ENCODE data around the gene TMEM270. TPM values are rescaled to one million over a fixed set of nuclear protein-coding genes. Genes with fewer than 3 reads are reported as not detected.

Gene TMEM270
- total RNA-seq, 1 experiment from 2014 or later = 0.72 TPM

DNA sequence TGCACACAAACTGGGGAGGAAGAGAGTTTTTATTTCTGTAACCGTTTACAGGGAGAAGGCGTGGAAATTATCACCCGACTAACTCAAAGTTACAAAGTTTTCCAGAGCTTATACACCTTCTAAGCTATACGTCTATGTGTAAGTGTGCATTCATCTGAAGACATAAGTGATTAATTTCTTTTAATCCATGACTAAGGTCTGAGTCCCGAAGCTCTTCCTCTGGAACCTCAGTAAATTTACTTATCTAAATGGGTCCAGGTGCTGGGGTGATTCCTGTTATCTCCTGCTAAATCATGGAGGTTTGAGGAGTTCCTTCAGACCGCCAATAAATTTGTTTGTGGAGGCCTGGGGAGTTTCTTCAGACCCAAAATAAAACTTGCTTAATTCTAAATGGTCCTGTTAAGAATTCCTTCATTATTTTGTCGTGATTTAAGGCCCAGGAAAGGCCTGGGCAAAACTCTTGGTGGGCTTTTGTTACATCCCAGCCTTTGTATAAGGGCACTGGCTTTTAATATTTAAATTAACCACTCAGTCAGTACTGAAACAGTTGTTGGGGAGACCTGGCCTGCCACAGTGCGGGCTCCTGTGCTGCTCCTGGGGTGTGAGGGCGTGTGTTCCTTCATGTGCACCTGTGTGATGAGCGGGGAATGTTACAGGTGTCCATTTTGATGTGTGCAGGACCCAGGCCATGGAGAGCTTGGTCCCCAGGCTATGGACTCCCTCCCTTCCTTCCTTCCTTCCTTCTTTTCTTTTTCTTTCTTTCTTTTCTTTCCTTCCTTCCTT lies 12.8 kb upstream of the TMEM270 start:
- Histone ChIP-seq H3K27me3 (ENCODE audit: control insufficient read depth, insufficient read depth, low read length) (no peaks in the 10 kb centered on the region), H3K36me3 (ENCODE audit: control insufficient read depth, insufficient read depth, low read length) (no peaks in the 10 kb centered on the region), H3K27ac (ENCODE audit: low read length) (peak overlapping the region; percentile 48; the same call in 1 of the 2 replicates), H3K4me3 (ENCODE audit: low read depth in 2 of 2, low read length in 2 of 2) (no peak overlapping the region), H3K9me3 (ENCODE audit: control insufficient read depth, insufficient read depth, low read depth, low read length) (no peaks in the 10 kb centered on the region), H3K4me1 (ENCODE audit: control insufficient read depth, insufficient read depth, low read length) (peaks cover 37% of the 10 kb centered on the region)
- CTCF ChIA-PET = no interaction called here
- no peak for TF ChIP-seq TCF7L2 (IDR thresholded peaks at IDR 0.05; ENCODE audit: low read depth, low read length)
- TF ChIP-seq, protein P1, sequence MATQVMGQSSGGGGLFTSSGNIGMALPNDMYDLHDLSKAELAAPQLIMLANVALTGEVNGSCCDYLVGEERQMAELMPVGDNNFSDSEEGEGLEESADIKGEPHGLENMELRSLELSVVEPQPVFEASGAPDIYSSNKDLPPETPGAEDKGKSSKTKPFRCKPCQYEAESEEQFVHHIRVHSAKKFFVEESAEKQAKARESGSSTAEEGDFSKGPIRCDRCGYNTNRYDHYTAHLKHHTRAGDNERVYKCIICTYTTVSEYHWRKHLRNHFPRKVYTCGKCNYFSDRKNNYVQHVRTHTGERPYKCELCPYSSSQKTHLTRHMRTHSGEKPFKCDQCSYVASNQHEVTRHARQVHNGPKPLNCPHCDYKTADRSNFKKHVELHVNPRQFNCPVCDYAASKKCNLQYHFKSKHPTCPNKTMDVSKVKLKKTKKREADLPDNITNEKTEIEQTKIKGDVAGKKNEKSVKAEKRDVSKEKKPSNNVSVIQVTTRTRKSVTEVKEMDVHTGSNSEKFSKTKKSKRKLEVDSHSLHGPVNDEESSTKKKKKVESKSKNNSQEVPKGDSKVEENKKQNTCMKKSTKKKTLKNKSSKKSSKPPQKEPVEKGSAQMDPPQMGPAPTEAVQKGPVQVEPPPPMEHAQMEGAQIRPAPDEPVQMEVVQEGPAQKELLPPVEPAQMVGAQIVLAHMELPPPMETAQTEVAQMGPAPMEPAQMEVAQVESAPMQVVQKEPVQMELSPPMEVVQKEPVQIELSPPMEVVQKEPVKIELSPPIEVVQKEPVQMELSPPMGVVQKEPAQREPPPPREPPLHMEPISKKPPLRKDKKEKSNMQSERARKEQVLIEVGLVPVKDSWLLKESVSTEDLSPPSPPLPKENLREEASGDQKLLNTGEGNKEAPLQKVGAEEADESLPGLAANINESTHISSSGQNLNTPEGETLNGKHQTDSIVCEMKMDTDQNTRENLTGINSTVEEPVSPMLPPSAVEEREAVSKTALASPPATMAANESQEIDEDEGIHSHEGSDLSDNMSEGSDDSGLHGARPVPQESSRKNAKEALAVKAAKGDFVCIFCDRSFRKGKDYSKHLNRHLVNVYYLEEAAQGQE (IDR thresholded peaks at IDR 0.05; ENCODE audit: insufficient read depth in 1 of 2, low read depth in 2 of 2, low read length in 1 of 2) = no peak
- TF ChIP-seq, protein P2, sequence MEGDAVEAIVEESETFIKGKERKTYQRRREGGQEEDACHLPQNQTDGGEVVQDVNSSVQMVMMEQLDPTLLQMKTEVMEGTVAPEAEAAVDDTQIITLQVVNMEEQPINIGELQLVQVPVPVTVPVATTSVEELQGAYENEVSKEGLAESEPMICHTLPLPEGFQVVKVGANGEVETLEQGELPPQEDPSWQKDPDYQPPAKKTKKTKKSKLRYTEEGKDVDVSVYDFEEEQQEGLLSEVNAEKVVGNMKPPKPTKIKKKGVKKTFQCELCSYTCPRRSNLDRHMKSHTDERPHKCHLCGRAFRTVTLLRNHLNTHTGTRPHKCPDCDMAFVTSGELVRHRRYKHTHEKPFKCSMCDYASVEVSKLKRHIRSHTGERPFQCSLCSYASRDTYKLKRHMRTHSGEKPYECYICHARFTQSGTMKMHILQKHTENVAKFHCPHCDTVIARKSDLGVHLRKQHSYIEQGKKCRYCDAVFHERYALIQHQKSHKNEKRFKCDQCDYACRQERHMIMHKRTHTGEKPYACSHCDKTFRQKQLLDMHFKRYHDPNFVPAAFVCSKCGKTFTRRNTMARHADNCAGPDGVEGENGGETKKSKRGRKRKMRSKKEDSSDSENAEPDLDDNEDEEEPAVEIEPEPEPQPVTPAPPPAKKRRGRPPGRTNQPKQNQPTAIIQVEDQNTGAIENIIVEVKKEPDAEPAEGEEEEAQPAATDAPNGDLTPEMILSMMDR (IDR thresholded peaks at IDR 0.05) = no peak
- TF ChIP-seq SIN3A (IDR thresholded peaks at IDR 0.05; ENCODE audit: borderline replicate concordance, insufficient read depth, low read depth, low read length) = no peak
- TF ChIP-seq POLR2AphosphoS5 (IDR thresholded peaks at IDR 0.05; ENCODE audit: low read depth, low read length) = no peak
- in situ Hi-C loops (cut with HindIII; ENCODE audit: low pct_unique_long_range_greater_than_20kb, low sequenced_read_pairs) = no loop called here
- DNase-seq (ENCODE audit: low read depth, low spot score) (no peak), ATAC-seq (no peak)
- POLR2A ChIA-PET = no interaction called here
- BruUV-seq (replicated peaks) = no TSS peak
- intact Hi-C loops (cut with micrococcal nuclease; ENCODE audit: unreplicated experiment) = no loop called here

DNA sequence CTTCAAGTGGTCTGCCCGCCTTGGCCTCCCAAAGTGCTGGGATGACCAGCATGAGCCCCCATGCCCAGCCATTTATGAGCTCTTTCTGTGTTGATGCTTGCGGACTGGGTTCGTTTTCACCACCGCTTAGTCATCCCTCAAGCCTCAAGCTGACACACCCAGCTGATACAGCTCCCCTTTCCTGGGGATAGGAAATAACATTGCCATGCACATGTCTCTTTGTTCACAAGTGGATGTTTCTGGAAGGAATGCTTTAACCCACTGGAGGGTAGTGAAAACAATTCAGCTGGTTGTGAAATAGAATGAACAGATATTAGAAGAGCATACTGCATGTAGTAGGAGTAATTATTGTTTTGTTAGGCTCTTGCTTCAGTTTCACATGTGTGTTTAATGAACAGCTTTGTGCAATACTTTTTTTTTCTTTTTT lies 10.2 kb upstream of the TMEM270 start:
- peak overlapping the region; percentile 79 for H3K27ac ChIP-seq (ENCODE audit: low read length)
- intact Hi-C loops (cut with micrococcal nuclease; ENCODE audit: unreplicated experiment) (no loop called here), in situ Hi-C loops (cut with HindIII; ENCODE audit: low pct_unique_long_range_greater_than_20kb, low sequenced_read_pairs) (no loop called here)
- H3K9me3 ChIP-seq (ENCODE audit: control insufficient read depth, insufficient read depth, low read depth, low read length) = no peaks in the 10 kb centered on the region
- no peaks in the 10 kb centered on the region for H3K27me3 ChIP-seq (ENCODE audit: control insufficient read depth, insufficient read depth, low read length)
- CTCF ChIA-PET = interaction anchor here (0.6 to 1.2 kb wide), 3 partner anchors 11 to 32 kb away, joined by 3 to 5 read pairs (median 4); no protein-coding TSS in a partner anchor
- TF ChIP-seq, protein P2 (IDR thresholded peaks at IDR 0.05) = no peak
- TF ChIP-seq SIN3A (IDR thresholded peaks at IDR 0.05; ENCODE audit: borderline replicate concordance, insufficient read depth, low read depth, low read length) (no peak), TCF7L2 (IDR thresholded peaks at IDR 0.05; ENCODE audit: low read depth, low read length) (no peak), POLR2AphosphoS5 (IDR thresholded peaks at IDR 0.05; ENCODE audit: low read depth, low read length) (no peak)
- TF ChIP-seq, protein P1 (IDR thresholded peaks at IDR 0.05; ENCODE audit: insufficient read depth in 1 of 2, low read depth in 2 of 2, low read length in 1 of 2) = no peak
- H3K4me3 ChIP-seq (ENCODE audit: low read depth in 2 of 2, low read length in 2 of 2) = no peak overlapping the region
- no TSS peak for BruUV-seq (replicated peaks)
- DNase-seq (ENCODE audit: low read depth, low spot score) (peak; percentile 96), ATAC-seq (peak; percentile 70)
- H3K36me3 ChIP-seq (ENCODE audit: control insufficient read depth, insufficient read depth, low read length) = no peaks in the 10 kb centered on the region
- peaks cover 37% of the 10 kb centered on the region for H3K4me1 ChIP-seq (ENCODE audit: control insufficient read depth, insufficient read depth, low read length)
- POLR2A ChIA-PET = interaction anchor here (0.9 to 1.5 kb wide), 3 partner anchors 9 to 40 kb away, joined by 3 to 6 read pairs (median 4); partner anchors contain the start of gene METTL27

All from Panc1 (cell line).